Right cardiac atrium (tissue), 5 donors: ENCODE data around the gene SWT1. TPM values are rescaled to one million over a fixed set of nuclear protein-coding genes. Genes with fewer than 3 reads are reported as not detected.
"Not testable (repeated sequence)": the region's sequence is repeated elsewhere in the genome, so short reads cannot be mapped to it uniquely, and the experiment has no call there.

Source experiments
- ATAC-seq, 2 donors: fragments of 200-7000 bp; cut with Tn5 transposase; one replicate each; pipeline versions ENCODE4 v1.8.0 to v1.9.1; 2020; ENCODE audit warnings: moderate library complexity in 2 of 2, mild to moderate bottlenecking in 1 of 2
- DNase-seq, 3 donors: peaks; one replicate each; pipeline ENCODE4 v3.0.0-alpha.2; 2020
- H3K27ac ChIP-seq: one replicate; pipeline ENCODE4 v1.5.1; 2013; ENCODE audit warnings: mild to moderate bottlenecking, low read length, control low read depth, moderate library complexity
- H3K27me3 ChIP-seq: one replicate; pipeline ENCODE4 v1.6.1; 2013; ENCODE audit not compliant: control insufficient read depth, insufficient read depth
- H3K4me1 ChIP-seq: one replicate; pipeline ENCODE4 v1.6.1; 2013; ENCODE audit warnings: low read length; ENCODE audit not compliant: control insufficient read depth, insufficient read depth
- H3K4me3 ChIP-seq: one replicate; pipeline ENCODE4 v1.5.1; 2013; ENCODE audit warnings: low read length, control low read depth
- H3K9me3 ChIP-seq: one replicate; pipeline ENCODE4 v1.6.1; 2013; ENCODE audit warnings: low read length; ENCODE audit not compliant: control insufficient read depth
- WGBS: extraction: QIAGEN DNeasy Blood & Tissue Kit; methylation state at CpG from one replicate; pipeline ENCODE4 v1.1.7; 2013; 5-methylcytosine and 5-hydroxymethylcytosine counted together
- intact Hi-C, 4 donors: fragments of 100-400 bp; cut with DNase I; formaldehyde crosslinking; loops; one replicate each; pipeline versions ENCODE4 v1.11.0 to v1.14.0; 2022 to 2023
- polyA plus RNA-seq: library from polyadenylated mRNA; stranded (reverse); fragments of 200-250 nt; gene quantifications from one replicate; pipeline ENCODE4 v1.2.3, GENCODE V29; 2013
- total RNA-seq, 4 donors: library from RNA; stranded (reverse); fragmentation: NEBNext Ultra II Directional; extraction: Animal tissue kit (Norgen Biotek cat#: 25700); gene quantifications; one replicate each; pipeline ENCODE4 v1.2.1, GENCODE V29; 2021
- donor health status: healthy with polysubstance abuse.
- donor health status: DM: no; HTN: yes; CAD: no.
- donor health status: DM: no; HTN: no; CAD: no.
- donor health status: DM: no; HTN: yes; CAD: no; lungs with severe emphysema.
- donor health status: DM: yes; HTN: yes; CAD: no.

Gene SWT1
- total and polyA plus RNA-seq, 5 donors = 1.9 to 7.7 (median 6.4) TPM

DNA sequence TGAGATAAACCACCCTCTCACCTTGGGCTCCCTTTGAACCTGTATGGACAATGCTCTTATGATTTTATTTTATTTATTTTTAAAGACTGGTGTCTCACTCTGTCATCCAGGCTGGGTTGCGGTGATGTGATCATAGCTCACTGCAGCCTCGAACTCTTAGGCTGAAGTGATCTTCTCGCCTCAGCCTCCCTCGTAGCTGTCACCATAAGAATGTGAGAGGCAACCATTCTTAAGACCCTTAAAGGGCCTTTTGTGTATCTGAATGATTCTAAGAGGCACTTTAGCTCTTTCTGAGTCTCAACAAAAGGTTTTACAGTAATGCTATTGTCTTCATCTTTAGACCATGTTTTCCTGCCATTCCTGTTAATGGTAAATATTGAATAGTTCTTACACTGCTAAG, 93.1 kb downstream of the SWT1 start:
- no peak for ATAC-seq
- Histone ChIP-seq H3K4me1 (peaks cover 3% of the 10 kb centered on the region), H3K9me3 (no peaks in the 10 kb centered on the region), H3K27me3 (no peaks in the 10 kb centered on the region), H3K4me3 (no peak overlapping the region), H3K27ac (no peak overlapping the region)
- 91% methylated on average over 4 of the region's 4 CpGs for WGBS
- no peak for DNase-seq
- intact Hi-C loops = no loop called here

DNA sequence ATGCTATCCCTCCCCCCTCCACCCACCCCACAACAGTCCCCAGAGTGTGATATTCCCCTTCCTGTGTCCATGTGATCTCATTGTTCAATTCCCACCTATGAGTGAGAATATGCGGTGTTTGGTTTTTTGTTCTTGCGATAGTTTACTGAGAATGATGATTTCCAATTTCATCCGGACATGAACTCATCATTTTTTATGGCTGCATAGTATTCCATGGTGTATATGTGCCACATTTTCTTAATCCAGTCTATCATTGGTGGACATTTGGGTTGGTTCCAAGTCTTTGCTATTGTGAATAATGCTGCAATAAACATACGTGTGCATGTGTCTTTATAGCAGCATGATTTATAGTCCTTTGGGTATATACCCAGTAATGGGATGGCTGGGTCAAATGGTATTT, 95.0 kb downstream of the SWT1 start:
- H3K27ac ChIP-seq, DNase-seq, H3K27me3 ChIP-seq, ATAC-seq, H3K4me3 ChIP-seq, intact Hi-C loops, H3K4me1 ChIP-seq, H3K9me3 ChIP-seq: not testable (repeated sequence)
- WGBS = 100% methylated on average over 3 of the region's 4 CpGs

DNA sequence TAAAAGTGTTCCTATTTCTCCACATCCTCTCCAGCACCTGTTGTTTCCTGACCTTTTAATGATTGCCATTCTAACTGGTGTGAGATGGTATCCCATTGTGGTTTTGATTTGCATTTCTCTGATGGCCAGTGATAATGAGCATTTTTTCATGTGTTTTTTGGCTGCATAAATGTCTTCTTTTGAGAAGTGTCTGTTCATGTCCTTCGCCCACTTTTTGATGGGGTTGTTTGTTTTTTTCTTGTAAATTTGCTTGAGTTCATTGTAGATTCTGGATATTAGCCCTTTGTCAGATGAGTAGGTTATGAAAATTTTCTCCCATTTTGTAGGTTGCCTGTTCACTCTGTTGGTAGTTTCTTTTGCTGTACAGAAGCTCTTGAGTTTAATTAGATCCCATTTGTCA, 95.4 kb downstream of the SWT1 start:
- H3K9me3 ChIP-seq, H3K27ac ChIP-seq, DNase-seq, H3K27me3 ChIP-seq, H3K4me3 ChIP-seq, intact Hi-C loops, ATAC-seq, H3K4me1 ChIP-seq: not testable (repeated sequence)
- WGBS = no CpG with 5 or more reads among the region's 1 CpG

DNA sequence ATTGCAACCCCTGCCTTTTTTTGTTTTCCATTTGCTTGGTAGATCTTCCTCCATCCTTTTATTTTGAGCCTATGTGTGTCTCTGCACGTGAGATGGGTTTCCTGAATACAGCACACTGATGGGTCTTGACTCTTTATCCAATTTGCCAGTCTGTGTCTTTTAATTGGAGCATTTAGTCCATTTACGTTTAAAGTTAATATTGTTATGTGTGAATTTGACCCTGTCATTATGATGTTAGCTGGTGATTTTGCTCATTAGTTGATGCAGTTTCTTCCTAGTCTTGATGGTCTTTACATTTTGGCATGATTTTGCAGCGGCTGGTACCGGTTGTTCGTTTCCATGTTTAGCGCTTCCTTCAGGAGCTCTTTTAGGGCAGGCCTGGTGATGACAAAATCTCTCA, 98.6 kb downstream of the SWT1 start:
- 89% methylated on average over 5 of the region's 6 CpGs for WGBS
- H3K27me3 ChIP-seq, H3K27ac ChIP-seq, H3K4me3 ChIP-seq, DNase-seq, H3K9me3 ChIP-seq, H3K4me1 ChIP-seq, intact Hi-C loops, ATAC-seq: not testable (repeated sequence)

DNA sequence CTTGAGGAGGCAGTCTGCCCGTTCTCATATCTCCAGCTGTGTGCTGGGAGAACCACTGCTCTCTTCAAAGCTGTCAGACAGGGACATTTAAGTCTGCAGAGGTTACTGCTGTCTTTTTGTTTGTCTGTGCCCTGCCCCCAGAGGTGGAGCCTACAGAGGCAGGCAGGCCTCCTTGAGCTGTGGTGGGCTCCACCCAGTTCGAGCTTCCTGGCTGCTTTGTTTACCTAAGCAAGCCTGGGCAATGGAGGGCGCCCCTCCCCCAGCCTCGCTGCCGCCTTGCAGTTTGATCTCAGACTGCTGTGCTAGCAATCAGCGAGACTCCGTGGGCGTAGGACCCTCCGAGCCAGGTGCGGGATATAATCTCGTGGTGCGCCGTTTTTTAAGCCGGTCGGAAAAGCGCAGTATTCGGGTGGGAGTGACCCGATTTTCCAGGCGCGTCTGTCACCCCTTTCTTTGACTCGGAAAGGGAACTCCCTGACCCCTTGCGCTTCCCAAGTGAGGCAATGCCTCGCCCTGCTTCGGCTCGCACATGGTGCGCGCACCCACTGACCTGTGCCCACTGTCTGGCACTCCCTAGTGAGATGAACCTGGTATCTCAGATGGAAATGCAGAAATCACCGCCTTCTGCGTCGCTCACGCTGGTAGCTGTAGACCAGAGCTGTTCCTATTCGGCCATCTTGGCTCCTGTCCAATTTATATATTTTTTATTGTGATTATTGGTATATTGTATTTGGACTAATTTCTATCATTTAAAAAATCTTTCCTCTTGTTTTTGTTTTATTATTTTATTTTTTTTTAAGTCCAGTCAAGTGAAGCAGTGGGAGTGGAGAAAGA, 100.4 kb downstream of the SWT1 start:
- H3K4me3 ChIP-seq, H3K27me3 ChIP-seq, H3K9me3 ChIP-seq, intact Hi-C loops, H3K27ac ChIP-seq, H3K4me1 ChIP-seq, ATAC-seq, DNase-seq: not testable (repeated sequence)
- WGBS = 87% methylated on average over 14 of the region's 32 CpGs

DNA sequence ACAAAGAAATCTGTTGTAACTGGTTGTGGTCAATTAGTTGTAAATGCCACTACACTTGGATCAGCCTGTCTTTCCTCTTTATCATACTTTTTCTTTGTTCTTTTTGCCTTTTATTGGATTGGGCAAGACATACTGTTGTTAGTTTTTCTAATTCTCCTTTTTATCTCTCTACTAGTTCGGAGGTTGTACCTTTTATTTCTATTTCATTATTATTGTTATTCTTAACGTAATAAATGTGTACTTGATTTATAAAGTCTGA, 100.9 kb downstream of the SWT1 start:
- 88% methylated on average over 2 of the region's 2 CpGs for WGBS
- Histone ChIP-seq H3K27ac (no peak overlapping the region), H3K4me1 (no peaks in the 10 kb centered on the region), H3K4me3 (no peak overlapping the region), H3K9me3 (no peaks in the 10 kb centered on the region), H3K27me3 (no peaks in the 10 kb centered on the region)
- intact Hi-C loops = no loop called here
- DNase-seq (no peak), ATAC-seq (no peak)

DNA sequence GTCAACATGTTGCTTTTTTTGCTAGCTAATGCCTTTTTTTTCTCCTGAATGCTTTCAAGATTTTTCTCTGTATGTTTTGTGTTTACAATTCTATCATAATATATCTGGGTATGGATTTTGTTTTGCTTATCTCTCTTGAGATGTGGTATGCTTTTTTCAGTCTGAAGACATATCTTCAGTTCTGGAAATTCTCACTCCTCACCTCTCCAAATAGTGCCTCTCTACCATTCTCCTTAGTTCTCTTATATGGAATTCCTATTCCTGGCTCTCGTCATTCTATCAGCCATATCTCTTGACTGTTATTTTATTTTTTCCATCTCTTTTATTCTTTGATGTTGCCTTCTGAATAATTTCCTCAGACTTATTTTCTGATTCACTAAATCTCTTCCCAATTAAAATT, 101.7 kb downstream of the SWT1 start:
- Histone ChIP-seq H3K27ac (no peak overlapping the region), H3K27me3 (no peaks in the 10 kb centered on the region), H3K4me3 (no peak overlapping the region), H3K9me3 (no peaks in the 10 kb centered on the region), H3K4me1 (no peaks in the 10 kb centered on the region)
- ATAC-seq (no peak), DNase-seq (no peak)
- intact Hi-C loops = no loop called here
- 67% methylated on average over 1 of the region's 1 CpG for WGBS

DNA sequence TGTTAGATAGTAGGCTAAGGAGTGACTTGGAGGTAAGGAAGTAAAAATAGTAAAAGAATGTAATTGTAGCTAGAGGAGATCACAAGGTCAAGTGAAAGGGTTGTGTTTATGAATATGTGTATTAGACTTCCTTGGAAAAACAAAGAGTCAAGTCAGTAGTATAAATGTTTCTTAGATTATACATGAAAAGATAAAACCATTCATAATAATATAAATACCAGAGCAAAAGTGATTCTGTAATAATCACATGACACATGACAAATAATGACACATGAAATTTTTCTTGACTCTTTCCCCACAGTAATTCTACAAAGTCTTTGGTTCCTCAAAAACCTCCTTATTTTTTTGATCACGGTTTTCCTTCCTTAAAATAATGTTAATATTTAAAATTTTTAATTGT, 103.6 kb downstream of the SWT1 start:
- Histone ChIP-seq H3K4me1 (no peaks in the 10 kb centered on the region), H3K4me3 (no peak overlapping the region), H3K9me3 (no peaks in the 10 kb centered on the region), H3K27me3 (no peaks in the 10 kb centered on the region), H3K27ac (no peak overlapping the region)
- intact Hi-C loops = no loop called here
- 87% methylated on average over 1 of the region's 1 CpG for WGBS
- DNase-seq (no peak), ATAC-seq (no peak)

DNA sequence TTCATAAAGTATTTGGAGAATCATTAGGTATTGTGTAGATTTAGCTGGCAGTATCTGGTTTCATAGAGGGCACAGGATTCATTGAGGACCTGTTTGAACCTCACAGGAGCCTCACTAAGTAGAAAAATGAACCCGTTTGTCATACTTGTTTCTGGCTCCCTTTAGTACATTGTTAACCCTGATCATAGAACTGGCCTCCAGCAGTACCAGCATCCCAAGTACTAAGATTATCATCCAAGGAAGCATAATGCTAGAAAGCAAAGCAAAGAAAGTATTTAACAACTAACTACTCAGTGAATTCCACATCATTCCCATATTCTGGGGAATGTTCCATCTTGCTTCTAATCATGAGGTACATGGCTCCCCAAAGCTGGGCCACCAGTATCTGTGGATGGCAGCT, 105.2 kb downstream of the SWT1 start:
- DNase-seq (no peak), ATAC-seq (no peak)
- H3K9me3 ChIP-seq = no peaks in the 10 kb centered on the region
- 96% methylated on average over 1 of the region's 1 CpG for WGBS
- H3K27me3 ChIP-seq = no peaks in the 10 kb centered on the region
- H3K4me1 ChIP-seq = no peaks in the 10 kb centered on the region
- no peak overlapping the region for H3K27ac ChIP-seq
- H3K4me3 ChIP-seq = no peak overlapping the region
- intact Hi-C loops = no loop called here

DNA sequence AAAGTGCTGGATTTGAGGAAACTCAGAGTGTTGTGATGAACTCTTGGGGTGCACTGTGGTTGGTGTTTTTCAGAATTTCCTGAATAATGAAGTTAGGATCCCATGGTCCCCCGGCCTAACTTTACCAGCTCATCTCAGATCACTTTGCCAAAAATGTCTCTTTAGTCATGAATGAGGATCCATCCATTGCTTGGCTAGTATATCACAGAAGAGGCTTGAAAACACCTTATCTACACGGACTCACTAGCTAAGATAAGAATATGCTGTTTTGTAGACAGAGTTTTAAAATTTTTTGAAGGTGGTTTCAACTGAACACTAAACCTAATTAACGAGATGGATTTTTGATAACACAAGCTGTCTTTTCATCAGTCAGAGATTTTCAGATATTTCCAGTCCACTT, 106.3 kb downstream of the SWT1 start:
- no peak for DNase-seq
- Histone ChIP-seq H3K4me3 (no peak overlapping the region), H3K27me3 (no peaks in the 10 kb centered on the region), H3K27ac (no peak overlapping the region), H3K4me1 (no peaks in the 10 kb centered on the region), H3K9me3 (no peaks in the 10 kb centered on the region)
- no peak for ATAC-seq
- WGBS = 87% methylated on average over 3 of the region's 3 CpGs
- intact Hi-C loops = no loop called here

DNA sequence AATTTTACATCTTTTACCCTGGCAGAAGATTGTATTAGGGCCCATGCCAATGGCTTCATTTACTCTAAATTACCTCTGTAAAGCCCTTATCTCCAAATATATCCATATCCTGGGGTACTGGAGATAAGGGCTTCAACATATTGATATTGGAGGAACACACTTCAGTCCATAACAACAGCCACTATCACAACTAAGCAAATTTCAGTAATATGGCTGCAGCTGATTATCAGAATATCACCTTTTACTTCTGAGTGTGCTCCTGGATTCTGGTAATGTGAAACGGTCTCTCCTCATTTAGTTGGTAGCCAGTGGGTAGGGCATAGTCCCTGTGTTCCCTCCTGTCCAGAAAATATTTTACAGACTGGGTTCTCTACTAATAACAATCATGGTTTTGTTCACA, 106.8 kb downstream of the SWT1 start:
- intact Hi-C loops = no loop called here
- H3K27ac ChIP-seq = no peak overlapping the region
- no peak for DNase-seq
- no peak overlapping the region for H3K4me3 ChIP-seq
- no peaks in the 10 kb centered on the region for H3K9me3 ChIP-seq
- no peak for ATAC-seq
- no peaks in the 10 kb centered on the region for H3K27me3 ChIP-seq
- no peaks in the 10 kb centered on the region for H3K4me1 ChIP-seq
- WGBS = 91% methylated on average over 1 of the region's 1 CpG

DNA sequence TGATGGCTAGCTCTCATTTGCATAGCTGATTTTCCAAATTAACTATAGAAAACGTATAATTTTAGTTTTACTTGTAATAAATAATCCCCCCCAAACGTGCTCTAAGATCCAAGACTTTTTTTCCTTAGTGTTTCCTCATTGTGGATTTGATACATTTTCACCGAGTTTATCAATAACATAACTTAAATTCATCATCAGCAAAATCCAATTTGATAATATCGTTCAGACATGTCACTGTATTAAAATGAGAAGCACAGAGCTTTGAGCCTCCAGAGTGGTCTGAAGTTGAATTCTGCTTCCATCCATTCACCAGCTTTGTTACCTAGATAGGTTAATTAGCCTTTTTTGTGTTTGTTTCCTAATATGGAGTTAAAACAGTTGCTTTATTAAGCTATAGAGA, 108.3 kb downstream of the SWT1 start:
- Histone ChIP-seq H3K4me1 (no peaks in the 10 kb centered on the region), H3K4me3 (no peak overlapping the region), H3K9me3 (no peaks in the 10 kb centered on the region), H3K27me3 (no peaks in the 10 kb centered on the region), H3K27ac (no peak overlapping the region)
- ATAC-seq = no peak
- 91% methylated on average over 4 of the region's 4 CpGs for WGBS
- no peak for DNase-seq
- intact Hi-C loops = no loop called here
